Smooth muscle cell of the pulmonary artery (primary cell): Measurements from ENCODE around the gene NPPA. TPM values are rescaled to one million over a fixed set of nuclear protein-coding genes. Genes with fewer than 3 reads are reported as not detected.

Source experiments
- total RNA-seq: library from RNA; depleted of rRNA; stranded (reverse); fragments of >200 nt; gene quantifications from 2 replicates; pipeline ENCODE4 v1.2.3, GENCODE V29; 2014

The NPPA gene
- total RNA-seq: not detected in 2 replicates

DNA sequence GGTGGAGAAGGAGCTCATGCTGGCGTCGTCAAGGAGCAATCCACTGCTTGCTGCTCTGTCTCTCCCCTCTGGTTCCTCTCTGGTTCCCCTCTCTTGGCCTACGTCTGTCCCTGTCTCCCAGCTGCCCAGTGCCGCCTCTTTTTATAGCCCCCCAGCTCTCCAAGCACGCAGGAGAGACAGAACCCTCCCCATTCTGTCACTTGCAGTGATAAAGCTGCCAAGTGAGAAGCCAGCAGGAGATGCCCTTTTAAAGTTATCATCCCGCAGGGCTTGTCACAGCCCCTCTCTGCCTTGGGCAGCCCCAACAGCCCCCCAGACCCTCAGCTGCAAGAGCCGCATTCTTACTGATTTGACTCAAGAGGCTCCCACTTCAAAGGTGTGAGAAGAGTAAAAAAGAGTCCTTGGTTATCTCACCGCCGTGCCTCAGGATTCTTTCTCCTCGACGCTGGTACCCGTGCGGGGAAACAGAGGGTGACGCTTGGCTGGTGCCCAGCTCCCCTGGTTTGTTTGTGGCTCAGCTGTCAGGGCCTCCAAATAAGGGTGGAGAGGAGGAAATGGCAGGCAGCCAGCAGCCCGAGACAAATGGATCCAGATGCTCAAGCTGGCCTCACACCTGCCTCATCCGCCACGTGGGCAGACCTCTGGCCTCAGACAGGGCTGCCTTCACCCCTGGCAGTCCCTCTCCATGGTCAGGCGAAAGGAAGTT, at the start of gene NPPA:
Gene NPPA, minus strand, starts transcription at position 117 of the 706 bp plus-strand sequence. Its CDS starts 99 bp downstream, at position 18.

DNA sequence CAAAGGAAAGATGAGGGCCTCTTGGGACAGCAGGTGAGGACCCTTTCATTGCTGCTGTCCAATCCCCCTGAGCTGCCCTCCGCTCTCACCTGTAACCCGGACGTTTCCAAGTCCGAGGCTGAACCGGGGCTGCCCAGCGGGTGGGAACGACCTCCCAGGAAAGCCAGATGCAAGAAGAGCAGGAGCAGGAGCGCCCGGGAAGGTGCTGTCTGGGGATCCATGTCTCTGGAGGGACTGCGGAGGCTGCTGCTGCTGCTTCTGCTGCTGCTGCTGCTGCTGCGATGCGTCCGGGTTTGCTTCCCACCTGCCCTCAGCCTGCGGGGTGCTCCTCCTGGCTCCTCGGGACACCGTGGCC, 11.0 kb upstream of the NPPA start, which contains the start of gene NPPB:
Gene NPPB, minus strand, starts transcription at position 333 of the 355 bp plus-strand sequence. Its CDS starts 112 bp downstream, at position 221.

DNA sequence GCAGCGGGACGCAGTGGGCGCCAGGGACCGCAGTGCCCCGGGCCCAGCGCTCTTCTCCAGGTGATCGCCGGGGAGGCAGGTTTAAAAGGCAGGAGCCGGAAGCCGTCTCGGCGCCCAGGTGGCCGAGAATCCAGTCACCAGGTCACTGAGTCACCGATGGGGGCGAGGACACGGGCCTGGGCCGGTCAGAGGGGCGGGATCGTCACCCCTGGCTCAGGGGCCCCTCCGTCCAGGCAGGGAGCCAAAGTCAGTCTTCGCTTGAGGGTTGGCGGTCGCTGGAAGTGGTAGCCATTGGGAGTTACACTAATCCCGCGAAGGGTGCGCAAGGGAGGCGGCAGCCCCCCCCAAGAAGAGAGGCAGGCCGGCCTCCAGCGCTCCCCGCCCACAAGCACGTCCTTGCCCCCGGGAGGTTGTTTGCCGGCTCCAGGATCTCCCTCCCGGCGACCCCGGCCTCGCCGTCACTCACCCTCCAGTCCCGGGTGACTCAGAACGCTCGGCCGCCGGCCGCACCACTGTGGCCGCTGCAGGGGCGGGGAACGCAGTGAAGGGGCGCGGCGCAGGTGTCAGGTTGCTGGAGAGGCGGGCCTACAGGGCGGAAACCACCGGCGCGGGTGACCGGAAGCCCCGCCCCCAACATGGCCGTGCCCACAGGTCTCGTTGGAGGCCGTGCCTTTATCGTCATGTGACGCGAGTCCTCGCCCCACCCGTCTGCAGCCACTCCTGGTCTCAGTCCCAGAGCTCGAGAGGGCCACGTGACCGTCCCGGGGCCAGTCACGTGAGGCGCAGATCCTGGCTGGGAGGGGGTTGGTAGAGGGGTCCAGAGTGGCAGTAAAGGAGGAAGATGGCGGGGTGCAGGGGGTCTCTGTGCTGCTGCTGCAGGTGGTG, 41.9 kb downstream of the NPPA start, which contains the start of the genes CLCN6 and MTHFR:
Gene CLCN6, plus strand, starts transcription at position 770 of the 885 bp plus-strand sequence. Its CDS starts 72 bp downstream, at position 842.
Gene MTHFR, minus strand, starts transcription at position 543 of the 885 bp plus-strand sequence. CDS start 2,848 bp downstream, outside the sequence.

Other genes starting within 250 kb of the NPPA start
- gene FBXO2, start 193.4 kb downstream of the NPPA start, total RNA-seq: 1.4 and 3.4 TPM in 2 replicates
- gene FBXO44, start 192.9 kb downstream of the NPPA start, total RNA-seq: 13.8 and 14.5 TPM in 2 replicates
- gene FBXO6, start 183.6 kb downstream of the NPPA start, total RNA-seq: 2.9 and 7.4 TPM in 2 replicates
- 31.2 and 36.8 TPM in 2 replicates for gene MAD2L2, start 166.6 kb downstream of the NPPA start, total RNA-seq
- 0.69 and 0.72 TPM in 2 replicates for gene DRAXIN, start 156.1 kb downstream of the NPPA start, total RNA-seq
- gene AGTRAP, start 111.6 kb downstream of the NPPA start, total RNA-seq: 43.4 and 59.9 TPM in 2 replicates
- 0.20 TPM in 2 replicates for gene C1orf167, start 85.6 kb downstream of the NPPA start, total RNA-seq
- gene MTHFR, start 41.8 kb downstream of the NPPA start, total RNA-seq: 36.9 and 39.1 TPM in 2 replicates
- 9.0 and 13.1 TPM in 2 replicates for gene CLCN6, start 41.6 kb downstream of the NPPA start, total RNA-seq
- gene NPPB, start 11.2 kb upstream of the NPPA start, total RNA-seq: not detected in 2 replicates
- 105 and 126 TPM in 2 replicates for gene KIAA2013, start 78.6 kb upstream of the NPPA start, total RNA-seq
- 1,597 and 1,997 TPM in 2 replicates for gene PLOD1, start 86.9 kb upstream of the NPPA start, total RNA-seq
- gene MFN2, start 132.7 kb upstream of the NPPA start, total RNA-seq: 65.7 and 79.8 TPM in 2 replicates
- 11.8 and 20.2 TPM in 2 replicates for gene MIIP, start 171.7 kb upstream of the NPPA start, total RNA-seq
- gene TNFRSF8, start 215.5 kb upstream of the NPPA start, total RNA-seq: 0.23 TPM in 1 of 2 replicates, not detected in the other